Esophagus muscularis mucosa (tissue), 4 donors: ENCODE results near the gene ZNF219. TPM values are rescaled to one million over a fixed set of nuclear protein-coding genes. Genes with fewer than 3 reads are reported as not detected.
A peak's percentile ranks its signal among the peaks of the same experiment; 100 is the strongest.

ENCODE experiments used
- DNase-seq: peaks from one replicate; pipeline ENCODE4 v3.0.0-alpha.2; 2017; ENCODE audit errors: extremely low spot score
- H3K27ac ChIP-seq, 4 donors: fragments of 200-600 bp; sonication (generic); replicated peaks in 1 of 4; 1 replicate in 3 of 4; 2 replicates in 1 of 4; pipeline ENCODE4 v1.5.1; 2016 to 2019; ENCODE audit warnings: mild to moderate bottlenecking in 1 of 4
- H3K27me3 ChIP-seq, 4 donors: fragments of 200-600 bp; sonication (generic); one replicate each; pipeline versions ENCODE4 v1.5.1 to v1.6.0; 2016 to 2019
- H3K36me3 ChIP-seq, 4 donors: fragments of 200-600 bp; sonication (generic); one replicate each; pipeline ENCODE4 v1.5.1; 2016 to 2019
- H3K4me1 ChIP-seq, 4 donors: fragments of 200-600 bp; sonication (generic); one replicate each; pipeline ENCODE4 v1.5.1; 2016 to 2019
- H3K4me3 ChIP-seq, 4 donors: fragments of 200-600 bp; sonication (generic); 1 replicate in 2 of 4; 2 replicates in 2 of 4; pipeline ENCODE4 v1.5.1; 2016 to 2019; ENCODE audit warnings: mild to moderate bottlenecking in 4 of 4, moderate library complexity in 1 of 4
- H3K9me3 ChIP-seq, 4 donors: fragments of 200-600 bp; sonication (generic); 1 replicate in 3 of 4; 2 replicates in 1 of 4; pipeline ENCODE4 v1.5.1; 2016 to 2019
- CTCF ChIP-seq, 3 experiments: fragments of 200-600 bp in 2 of 3; fragments of 450-650 bp in 1 of 3; sonication (generic) in 2 of 3; IDR thresholded peaks; one replicate each; pipeline ENCODE4 v1.5.1; 2017 to 2019; ENCODE audit warnings: antibody characterized with exemption in 3 of 3, mild to moderate bottlenecking in 2 of 3, moderate library complexity in 1 of 3
- EP300 ChIP-seq: sonication (generic); formaldehyde crosslinking; IDR thresholded peaks from one replicate; pipeline ENCODE4 v1.6.1; 2017; ENCODE audit warnings: antibody characterized with exemption
- POLR2A ChIP-seq: fragments of 450-650 bp; IDR thresholded peaks from one replicate; pipeline ENCODE4 v1.6.1; 2017; ENCODE audit warnings: antibody characterized with exemption, moderate library complexity, mild to moderate bottlenecking, low read depth
- POLR2AphosphoS5 ChIP-seq, 2 donors: sonication (generic); formaldehyde crosslinking; IDR thresholded peaks; one replicate each; pipeline ENCODE4 v1.6.1; 2017; ENCODE audit warnings: antibody characterized with exemption in 2 of 2
- WGBS: methylation state at CpG from one replicate; pipeline ENCODE4 v1.1.5; 2018; 5-methylcytosine and 5-hydroxymethylcytosine counted together
- intact Hi-C: fragments of 100-400 bp; cut with DNase I; formaldehyde crosslinking; loops from one replicate; pipeline ENCODE4 v1.15.1; 2023
- total RNA-seq, 4 donors: library from RNA; depleted of rRNA; stranded (reverse); fragments of >200 nt; gene quantifications; one replicate each; pipeline versions ENCODE4 v1.1.0 to v1.2.1, GENCODE V29; 2016

Gene ZNF219
- total RNA-seq, 4 donors from 2014 or later, result 64.4 to 116 (median 94.3) TPM

DNA sequence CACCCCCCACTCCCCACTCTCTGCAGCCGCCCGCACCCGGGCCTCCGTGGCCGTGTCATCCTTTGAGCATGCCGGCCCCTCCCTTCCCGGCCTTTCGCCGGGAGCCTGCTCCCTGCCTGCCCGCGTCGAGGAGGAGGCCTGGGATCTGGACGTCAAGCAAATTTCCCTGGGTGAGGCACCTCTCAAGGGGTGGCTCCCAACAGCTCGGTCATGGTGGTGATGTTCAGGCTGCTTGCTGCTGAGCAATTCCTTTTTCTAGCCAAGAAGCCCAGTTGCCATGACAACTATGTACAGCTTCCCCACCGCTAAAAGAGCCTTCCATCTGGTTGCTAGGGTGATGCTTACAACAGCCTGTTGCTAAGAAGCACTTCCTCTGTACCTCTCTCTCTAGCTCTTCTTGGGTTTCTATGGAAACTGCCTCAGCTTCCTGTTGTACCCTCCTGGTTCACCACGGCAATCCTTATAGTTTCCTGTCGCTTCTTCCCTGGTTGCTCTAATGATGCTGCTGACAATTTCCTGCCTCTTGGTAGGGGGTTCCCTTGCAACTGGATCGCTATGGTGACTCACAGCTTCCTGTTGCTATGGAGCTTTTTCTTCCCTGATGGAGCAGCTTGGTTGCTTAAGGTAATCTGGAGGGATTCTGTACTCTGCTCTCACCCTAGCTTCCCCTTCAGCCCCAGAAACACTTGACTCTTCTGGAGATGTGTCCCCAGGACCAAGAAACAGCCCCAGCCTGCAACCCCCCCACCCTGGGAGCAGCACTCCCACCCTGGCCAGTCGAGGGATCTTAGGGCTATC, 11.0 kb downstream of the ZNF219 start:
- H3K36me3 ChIP-seq, result peaks cover 37 to 97% (median 77%) of the 10 kb centered on the region in 4 donors
- no peaks in the 10 kb centered on the region for H3K9me3 ChIP-seq
- 21% methylated on average over 16 of the region's 19 CpGs for WGBS
- intact Hi-C loops, result no loop called here
- DNase-seq, result no peak
- TF ChIP-seq POLR2AphosphoS5 (IDR thresholded peaks at IDR 0.05), result peak in 1 of 2 donors; percentile 36
- TF ChIP-seq POLR2A, result no peak
- no peak for TF ChIP-seq CTCF (IDR thresholded peaks at IDR 0.05)
- peak overlapping the region in 3 of 4 donors; percentile 3 to 51 (median 34) for H3K27ac ChIP-seq
- H3K27me3 ChIP-seq, result no peaks in the 10 kb centered on the region
- peaks cover 9 to 37% (median 33%) of the 10 kb centered on the region in 4 donors for H3K4me1 ChIP-seq
- H3K4me3 ChIP-seq, result no peak overlapping the region

GRCh38 chr14:21086908-21087293, 11.6 kb downstream of the ZNF219 start:
- Histone ChIP-seq H3K27me3 (no peaks in the 10 kb centered on the region), H3K27ac (peak overlapping the region in 3 of 4 donors; percentile 3 to 51 (median 34)), H3K9me3 (no peaks in the 10 kb centered on the region), H3K4me1 (peaks cover 9 to 31% (median 27%) of the 10 kb centered on the region in 4 donors), H3K36me3 (peaks cover 40 to 97% (median 79%) of the 10 kb centered on the region in 4 donors), H3K4me3 (no peak overlapping the region)
- intact Hi-C loops, result no loop called here
- TF ChIP-seq POLR2A, result no peak
- TF ChIP-seq POLR2AphosphoS5 (IDR thresholded peaks at IDR 0.05), result no peak
- no peak for TF ChIP-seq EP300
- no peak for TF ChIP-seq CTCF (IDR thresholded peaks at IDR 0.05)
- no peak for DNase-seq
- WGBS, result 85% methylated on average over 4 of the region's 4 CpGs

GRCh38 chr14:21084998-21085853, 13.2 kb downstream of the ZNF219 start:
- Histone ChIP-seq H3K27me3 (no peaks in the 10 kb centered on the region), H3K36me3 (peaks cover 34 to 97% (median 79%) of the 10 kb centered on the region in 4 donors), H3K4me1 (peaks cover 9 to 29% (median 19%) of the 10 kb centered on the region in 4 donors), H3K9me3 (no peaks in the 10 kb centered on the region), H3K4me3 (no peak overlapping the region), H3K27ac (peak overlapping the region in 2 of 4 donors; percentile 45 to 64)
- no peak for DNase-seq
- TF ChIP-seq POLR2AphosphoS5 (IDR thresholded peaks at IDR 0.05), result peak in 1 of 2 donors; percentile 42
- TF ChIP-seq CTCF (IDR thresholded peaks at IDR 0.05), result no peak
- intact Hi-C loops, result no loop called here
- 69% methylated on average over 17 of the region's 17 CpGs for WGBS

GRCh38 chr14:21084396-21084795, 14.1 kb downstream of the ZNF219 start:
- Histone ChIP-seq H3K27ac (peak overlapping the region in 2 of 4 donors; percentile 45 to 64), H3K4me3 (no peak overlapping the region), H3K9me3 (no peaks in the 10 kb centered on the region), H3K36me3 (peaks cover 38 to 97% (median 82%) of the 10 kb centered on the region in 4 donors), H3K27me3 (no peaks in the 10 kb centered on the region), H3K4me1 (peaks cover 9 to 29% (median 16%) of the 10 kb centered on the region in 4 donors)
- intact Hi-C loops, result no loop called here
- DNase-seq, result no peak
- WGBS, result 79% methylated on average over 2 of the region's 2 CpGs
- TF ChIP-seq CTCF (IDR thresholded peaks at IDR 0.05) (no peak), EP300 (no peak), POLR2AphosphoS5 (IDR thresholded peaks at IDR 0.05) (no peak), POLR2A (no peak)
